Activated T-cell treated with anti-CD3 and anti-CD28 coated beads, Interleukin-2, amount 50 U/mL, for 24 hours (primary cell): ENCODE data around the gene ZNF469.

Experiments used
- DNase-seq: peaks from one replicate; pipeline ENCODE4 v3.0.0-alpha.2; 2020
- H3K27ac Mint-ChIP-seq: 2 replicates; pipeline ENCODE4 v1.8.0; 2020; ENCODE audit warnings: mild to moderate bottlenecking, mixed read lengths
- H3K27me3 Mint-ChIP-seq: 2 replicates; pipeline ENCODE4 v1.8.0; 2020; ENCODE audit warnings: mixed read lengths
- H3K36me3 Mint-ChIP-seq: 2 replicates; pipeline ENCODE4 v1.8.0; 2020; ENCODE audit warnings: low read depth, mixed read lengths
- H3K4me1 Mint-ChIP-seq: 2 replicates; pipeline ENCODE4 v1.8.0; 2020; ENCODE audit warnings: low read depth, mixed read lengths
- H3K4me3 Mint-ChIP-seq: 2 replicates; pipeline ENCODE4 v1.8.0; 2020; ENCODE audit warnings: mild to moderate bottlenecking, moderate library complexity, mixed read lengths
- H3K9me3 Mint-ChIP-seq: 2 replicates; pipeline ENCODE4 v1.8.0; 2020; ENCODE audit warnings: mixed read lengths

The ZNF469 gene

GRCh38 chr16:88421871-88422433, 39.2 kb downstream of the ZNF469 start:
- no peak overlapping the region for H3K4me3 Mint-ChIP-seq
- no peaks in the 10 kb centered on the region for H3K4me1 Mint-ChIP-seq
- no peaks in the 10 kb centered on the region for H3K9me3 Mint-ChIP-seq
- H3K27ac Mint-ChIP-seq: no peak overlapping the region
- no peaks in the 10 kb centered on the region for H3K27me3 Mint-ChIP-seq
- no peak for DNase-seq
- H3K36me3 Mint-ChIP-seq: no peaks in the 10 kb centered on the region

DNA sequence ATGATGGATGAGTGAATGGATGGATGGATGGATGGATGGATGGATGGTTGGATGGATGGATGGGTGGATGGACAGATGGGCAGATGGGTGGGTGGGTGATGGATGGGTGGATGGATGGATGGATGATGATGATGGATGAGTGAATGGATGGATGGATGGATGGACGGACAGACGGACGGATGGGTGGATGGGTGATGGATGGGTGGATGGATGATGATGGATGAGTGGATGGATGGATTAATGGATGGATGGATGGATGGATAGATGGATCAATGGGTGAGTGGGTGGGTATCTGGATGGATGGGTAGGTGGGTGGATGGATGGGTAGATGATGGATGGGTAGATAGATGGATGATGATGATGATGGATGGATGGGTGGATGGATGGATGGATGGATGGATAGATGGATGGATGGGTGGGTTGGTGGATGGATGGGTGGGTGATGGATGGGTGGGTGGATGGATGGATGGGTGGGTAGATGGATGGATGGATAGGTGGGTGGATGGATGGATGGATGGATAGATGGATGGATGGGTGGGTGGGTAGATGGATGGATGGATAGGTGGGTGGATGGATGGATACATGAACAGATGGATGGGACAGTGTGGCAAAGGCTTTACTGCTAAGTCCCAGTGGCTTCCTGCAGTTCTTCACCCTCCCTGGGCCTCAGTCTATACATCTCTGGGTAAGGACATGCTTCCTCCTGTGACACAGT, 40.1 kb downstream of the ZNF469 start:
- H3K9me3 Mint-ChIP-seq: no peaks in the 10 kb centered on the region
- no peak overlapping the region for H3K27ac Mint-ChIP-seq
- H3K27me3 Mint-ChIP-seq: no peaks in the 10 kb centered on the region
- H3K4me1 Mint-ChIP-seq: no peaks in the 10 kb centered on the region
- no peak for DNase-seq
- H3K36me3 Mint-ChIP-seq: no peaks in the 10 kb centered on the region
- H3K4me3 Mint-ChIP-seq: no peak overlapping the region

DNA sequence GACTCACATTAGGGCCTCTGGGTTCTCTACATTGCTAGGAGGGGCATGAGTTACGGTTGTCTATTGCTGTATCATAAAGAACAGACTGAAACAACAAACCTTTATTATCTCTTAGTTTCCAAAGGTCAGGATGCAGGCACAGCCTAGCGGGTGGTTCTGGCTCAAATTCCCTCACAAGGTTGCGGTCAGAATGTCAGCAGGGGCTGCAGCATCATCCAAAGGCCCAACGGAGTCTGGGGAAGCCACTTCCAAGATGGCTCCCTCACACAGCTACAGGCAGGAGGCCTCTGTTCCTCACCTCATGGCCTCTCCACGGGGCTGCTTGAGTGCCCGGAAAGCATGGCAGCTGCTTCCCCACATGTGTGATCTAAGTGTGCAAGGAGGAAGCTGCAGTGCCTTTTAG, 40.7 kb downstream of the ZNF469 start:
- Mint-ChIP-seq H3K4me1 (no peaks in the 10 kb centered on the region), H3K27ac (no peak overlapping the region), H3K27me3 (no peaks in the 10 kb centered on the region), H3K9me3 (no peaks in the 10 kb centered on the region), H3K4me3 (no peak overlapping the region), H3K36me3 (no peaks in the 10 kb centered on the region)
- DNase-seq: no peak

GRCh38 chr16:88424587-88425235, 42.0 kb downstream of the ZNF469 start:
- Mint-ChIP-seq H3K27me3 (no peaks in the 10 kb centered on the region), H3K4me1 (peaks cover under 1% of the 10 kb centered on the region), H3K4me3 (no peak overlapping the region), H3K27ac (no peak overlapping the region), H3K36me3 (no peaks in the 10 kb centered on the region), H3K9me3 (no peaks in the 10 kb centered on the region)
- DNase-seq: no peak

GRCh38 chr16:88426018-88426417, 43.3 kb downstream of the ZNF469 start:
- no peak for DNase-seq
- H3K36me3 Mint-ChIP-seq: no peaks in the 10 kb centered on the region
- H3K27ac Mint-ChIP-seq: no peak overlapping the region
- H3K4me3 Mint-ChIP-seq: no peak overlapping the region
- H3K27me3 Mint-ChIP-seq: no peaks in the 10 kb centered on the region
- H3K4me1 Mint-ChIP-seq: peaks cover 4% of the 10 kb centered on the region
- H3K9me3 Mint-ChIP-seq: no peaks in the 10 kb centered on the region

GRCh38 chr16:88427376-88427775, 44.6 kb downstream of the ZNF469 start:
- Mint-ChIP-seq H3K4me1 (peaks cover 11% of the 10 kb centered on the region), H3K27me3 (peaks cover 7% of the 10 kb centered on the region), H3K27ac (no peak overlapping the region), H3K36me3 (no peaks in the 10 kb centered on the region), H3K4me3 (no peak overlapping the region), H3K9me3 (no peaks in the 10 kb centered on the region)
- DNase-seq: no peak

DNA sequence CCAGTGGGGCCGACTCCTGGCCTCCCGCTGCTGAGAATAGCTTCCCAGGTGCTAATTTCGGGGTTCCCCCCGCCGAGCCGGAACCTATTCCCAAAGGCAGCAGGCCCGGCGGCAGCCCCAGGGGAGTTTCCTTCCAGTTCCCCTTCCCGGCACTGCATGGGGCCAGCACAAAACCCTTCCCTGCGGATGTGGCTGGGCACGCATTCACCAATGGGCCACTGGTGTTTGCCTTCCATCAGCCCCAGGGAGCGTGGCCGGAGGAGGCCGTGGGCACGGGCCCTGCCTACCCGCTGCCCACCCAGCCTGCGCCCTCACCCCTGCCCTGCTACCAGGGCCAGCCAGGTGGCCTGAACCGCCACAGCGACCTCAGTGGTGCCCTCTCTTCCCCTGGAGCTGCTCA, 45.4 kb downstream of the ZNF469 start:
- H3K9me3 Mint-ChIP-seq: no peaks in the 10 kb centered on the region
- no peak for DNase-seq
- H3K27me3 Mint-ChIP-seq: peaks cover 7% of the 10 kb centered on the region
- H3K4me1 Mint-ChIP-seq: peaks cover 11% of the 10 kb centered on the region
- H3K4me3 Mint-ChIP-seq: no peak overlapping the region
- no peaks in the 10 kb centered on the region for H3K36me3 Mint-ChIP-seq
- no peak overlapping the region for H3K27ac Mint-ChIP-seq

DNA sequence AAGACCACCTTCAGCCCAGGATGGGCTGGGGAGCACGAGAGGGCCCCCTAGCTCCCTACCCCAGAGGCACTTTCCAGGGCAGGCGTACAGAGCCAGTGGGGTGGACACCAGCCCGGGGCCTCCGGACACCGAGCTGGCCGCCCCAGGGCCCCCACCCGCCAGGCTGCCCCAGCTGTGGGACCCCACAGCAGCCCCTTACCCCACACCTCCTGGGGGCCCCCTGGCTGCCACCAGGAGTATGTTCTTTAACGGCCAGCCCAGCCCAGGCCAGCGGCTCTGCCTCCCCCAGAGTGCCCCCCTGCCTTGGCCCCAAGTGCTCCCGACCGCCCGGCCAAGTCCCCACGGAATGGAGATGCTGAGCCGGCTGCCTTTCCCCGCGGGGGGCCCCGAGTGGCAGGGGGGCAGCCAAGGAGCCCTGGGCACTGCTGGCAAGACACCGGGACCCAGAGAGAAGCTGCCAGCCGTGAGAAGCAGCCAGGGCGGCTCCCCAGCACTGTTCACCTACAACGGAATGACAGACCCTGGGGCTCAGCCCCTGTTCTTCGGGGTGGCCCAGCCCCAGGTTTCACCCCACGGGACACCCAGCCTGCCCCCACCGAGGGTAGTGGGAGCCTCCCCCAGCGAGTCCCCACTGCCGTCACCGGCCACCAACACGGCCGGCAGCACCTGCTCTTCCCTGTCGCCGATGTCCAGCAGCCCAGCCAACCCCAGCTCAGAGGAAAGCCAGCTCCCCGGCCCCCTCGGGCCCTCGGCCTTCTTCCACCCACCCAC, 46.0 kb downstream of the ZNF469 start:
- H3K27me3 Mint-ChIP-seq: peaks cover 7% of the 10 kb centered on the region
- no peak overlapping the region for H3K4me3 Mint-ChIP-seq
- H3K36me3 Mint-ChIP-seq: no peaks in the 10 kb centered on the region

DNA sequence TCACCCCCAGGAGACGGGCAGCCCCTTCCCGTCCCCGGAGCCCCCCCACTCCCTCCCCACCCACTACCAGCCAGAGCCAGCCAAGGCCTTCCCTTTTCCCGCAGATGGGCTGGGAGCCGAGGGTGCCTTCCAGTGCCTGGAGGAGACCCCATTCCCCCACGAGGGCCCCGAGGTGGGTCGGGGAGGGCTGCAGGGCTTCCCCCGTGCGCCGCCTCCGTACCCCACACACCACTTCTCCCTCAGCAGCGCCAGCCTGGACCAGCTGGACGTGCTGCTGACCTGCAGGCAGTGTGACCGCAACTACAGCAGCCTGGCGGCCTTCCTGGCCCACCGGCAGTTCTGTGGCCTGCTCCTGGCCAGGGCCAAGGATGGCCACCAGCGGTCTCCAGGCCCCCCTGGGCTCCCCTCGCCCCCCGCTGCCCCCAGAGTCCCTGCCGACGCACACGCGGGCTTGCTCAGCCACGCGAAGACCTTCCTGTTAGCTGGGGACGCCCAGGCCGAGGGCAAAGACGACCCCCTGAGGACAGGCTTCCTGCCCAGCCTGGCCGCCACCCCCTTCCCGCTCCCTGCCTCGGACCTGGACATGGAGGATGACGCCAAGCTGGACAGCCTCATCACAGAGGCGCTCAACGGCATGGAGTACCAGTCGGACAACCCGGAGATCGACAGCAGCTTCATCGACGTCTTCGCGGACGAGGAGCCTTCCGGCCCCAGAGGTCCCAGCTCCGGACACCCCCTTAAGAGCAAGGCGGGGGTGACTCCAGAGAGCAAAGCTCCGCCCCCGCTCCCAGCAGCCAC, 46.8 kb downstream of the ZNF469 start:
- Mint-ChIP-seq H3K27me3 (peaks cover 7% of the 10 kb centered on the region), H3K27ac (peak overlapping the region; percentile 26), H3K9me3 (no peaks in the 10 kb centered on the region), H3K4me1 (peaks cover 11% of the 10 kb centered on the region), H3K36me3 (no peaks in the 10 kb centered on the region), H3K4me3 (peak overlapping the region; percentile 70)
- DNase-seq: no peak

More for the DNA sequence above, 46.0 kb downstream of the ZNF469 start:
- H3K27ac Mint-ChIP-seq: no peak overlapping the region
- H3K9me3 Mint-ChIP-seq: no peaks in the 10 kb centered on the region
- H3K4me1 Mint-ChIP-seq: peaks cover 11% of the 10 kb centered on the region
- DNase-seq: no peak

GRCh38 chr16:88430185-88430523, 47.4 kb downstream of the ZNF469 start:
- H3K9me3 Mint-ChIP-seq: no peaks in the 10 kb centered on the region
- peaks cover 7% of the 10 kb centered on the region for H3K27me3 Mint-ChIP-seq
- no peak overlapping the region for H3K27ac Mint-ChIP-seq
- peak overlapping the region; percentile 70 for H3K4me3 Mint-ChIP-seq
- peak; percentile 56 for DNase-seq
- H3K36me3 Mint-ChIP-seq: no peaks in the 10 kb centered on the region
- H3K4me1 Mint-ChIP-seq: peaks cover 11% of the 10 kb centered on the region

DNA sequence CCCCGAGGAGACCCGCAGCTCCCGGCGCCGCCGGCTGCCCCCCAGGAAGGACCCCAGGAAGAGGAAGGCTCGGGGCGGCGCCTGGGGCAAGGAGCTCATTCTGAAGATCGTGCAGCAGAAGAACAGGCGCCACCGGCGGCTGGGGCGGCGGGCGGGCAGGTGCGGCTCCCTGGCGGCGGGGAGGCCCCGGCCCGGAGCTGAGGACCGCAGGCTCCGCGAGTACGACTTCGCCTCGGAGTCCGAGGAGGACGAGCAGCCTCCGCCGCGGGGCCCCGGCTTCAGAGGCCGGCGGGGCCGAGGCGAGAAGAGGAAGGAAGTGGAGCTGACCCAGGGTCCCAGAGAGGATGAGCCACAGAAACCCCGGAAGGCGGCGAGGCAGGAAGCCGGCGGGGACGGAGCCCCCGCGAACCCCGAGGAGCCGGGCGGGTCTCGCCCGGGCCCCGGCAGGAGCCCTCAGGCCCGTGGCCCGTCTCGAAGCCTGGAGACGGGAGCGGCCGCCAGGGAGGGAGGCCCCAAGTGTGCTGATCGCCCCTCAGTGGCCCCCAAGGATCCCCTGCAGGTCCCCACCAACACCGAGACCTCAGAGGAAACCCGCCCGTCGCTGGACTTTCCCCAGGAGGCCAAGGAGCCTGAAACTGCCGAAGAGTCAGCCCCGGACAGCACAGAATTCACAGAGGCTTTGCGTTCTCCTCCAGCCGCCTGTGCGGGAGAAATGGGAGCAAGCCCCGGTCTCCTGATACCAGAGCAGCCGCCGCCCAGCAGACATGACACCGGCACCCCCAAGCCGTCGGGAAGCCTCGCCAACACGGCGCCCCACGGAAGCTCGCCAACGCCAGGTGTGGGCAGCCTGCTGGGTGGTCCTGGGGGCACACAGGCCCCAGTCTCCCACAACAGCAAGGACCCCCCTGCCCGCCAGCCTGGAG, 48.0 kb downstream of the ZNF469 start:
- H3K4me1 Mint-ChIP-seq: peaks cover 11% of the 10 kb centered on the region
- no peak overlapping the region for H3K27ac Mint-ChIP-seq
- DNase-seq: peak; percentile 71
- no peaks in the 10 kb centered on the region for H3K9me3 Mint-ChIP-seq
- H3K4me3 Mint-ChIP-seq: peak overlapping the region; percentile 70
- peaks cover 7% of the 10 kb centered on the region for H3K27me3 Mint-ChIP-seq
- H3K36me3 Mint-ChIP-seq: no peaks in the 10 kb centered on the region

DNA sequence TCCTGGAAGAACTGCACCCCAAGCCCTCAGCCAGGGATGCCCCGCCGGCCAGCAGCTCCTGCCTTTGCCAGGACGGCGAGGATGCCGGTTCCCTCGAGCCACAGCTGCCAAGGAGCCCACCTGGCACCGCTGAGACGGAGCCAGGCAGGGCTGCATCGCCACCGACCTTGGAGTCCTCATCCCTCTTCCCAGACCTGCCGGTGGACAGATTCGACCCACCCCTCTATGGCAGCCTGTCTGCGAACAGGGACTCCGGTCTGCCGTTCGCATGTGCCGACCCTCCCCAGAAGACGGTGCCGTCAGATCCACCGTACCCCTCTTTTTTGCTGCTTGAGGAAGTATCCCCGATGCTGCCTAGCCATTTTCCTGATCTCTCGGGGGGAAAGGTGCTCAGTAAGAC, 48.9 kb downstream of the ZNF469 start:
- Mint-ChIP-seq H3K27me3 (peaks cover 7% of the 10 kb centered on the region), H3K4me1 (peaks cover 11% of the 10 kb centered on the region), H3K9me3 (no peaks in the 10 kb centered on the region), H3K27ac (peak overlapping the region; percentile 35), H3K36me3 (no peaks in the 10 kb centered on the region), H3K4me3 (peak overlapping the region; percentile 70)
- DNase-seq: no peak

GRCh38 chr16:88432174-88432573, 49.4 kb downstream of the ZNF469 start:
- Mint-ChIP-seq H3K9me3 (no peaks in the 10 kb centered on the region), H3K27ac (no peak overlapping the region), H3K27me3 (peaks cover 7% of the 10 kb centered on the region), H3K4me1 (peaks cover 11% of the 10 kb centered on the region), H3K36me3 (no peaks in the 10 kb centered on the region), H3K4me3 (peak overlapping the region; percentile 70)
- no peak for DNase-seq
